NCI-H2107 (cell line): ENCODE results near the gene PRB3.

Source experiments
- DNase-seq: peaks from one replicate; lab custom pipeline; 2025; lab: John Stamatoyannopoulos, UW

Gene PRB3

GRCh38 chr12:11269607-11270006 is at the start of gene PRB3:
Gene PRB3 (minus strand): TSS chr12:11269707. CDS start chr12:11269669, 38 bp downstream.
- no peak for DNase-seq

- no peak for DNase-seq
Measured at GRCh38 chr12:11310336-11310735, 40.8 kb upstream of the PRB3 start, which contains the start of gene PRB4. Gene PRB4 (minus strand): TSS chr12:11310436. CDS start chr12:11310398, 38 bp downstream.

DNA sequence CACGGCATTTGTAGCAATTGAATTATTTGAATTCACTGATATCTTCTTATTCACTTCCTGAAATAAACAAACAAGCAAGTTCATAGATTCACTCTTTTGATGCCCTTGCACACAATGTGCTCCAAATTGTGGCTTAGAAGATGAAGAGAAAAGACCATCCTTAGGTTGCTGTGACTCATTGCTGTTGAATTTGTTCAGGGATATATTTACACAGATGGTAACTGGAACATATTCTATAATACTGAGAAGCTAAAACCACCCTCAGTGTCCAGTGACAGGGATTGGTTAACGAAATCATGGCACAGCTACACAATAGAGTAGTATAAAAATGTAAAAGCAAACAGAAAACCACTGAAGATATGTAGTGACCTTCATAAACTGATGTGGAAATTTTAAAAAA is 37.6 kb upstream of the PRB3 start:
- no peak for DNase-seq

DNA sequence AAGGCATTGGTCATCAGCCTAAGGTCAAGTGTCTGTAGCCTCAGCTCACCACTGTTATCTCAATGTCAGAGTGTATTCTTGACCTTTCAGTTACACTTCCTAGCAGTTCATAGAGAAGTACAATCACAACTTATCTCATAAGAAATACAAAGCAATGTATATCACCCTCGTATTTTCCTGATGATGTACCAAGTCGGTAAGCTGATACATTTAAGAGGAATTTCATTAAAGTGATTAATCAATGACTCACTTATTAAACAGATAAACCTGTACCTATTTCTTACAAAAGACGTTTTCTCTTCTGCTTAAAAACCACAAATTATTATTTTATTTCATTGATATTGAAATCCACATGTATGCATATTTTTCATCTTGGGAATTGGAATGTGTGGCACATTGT is 3.9 kb upstream of the PRB3 start:
- DNase-seq, result no peak

- no peak for DNase-seq
Measured at GRCh38 chr12:11264501-11264900, 5.0 kb downstream of the PRB3 start.

- no peak for DNase-seq
Measured at GRCh38 chr12:11246489-11246888, 23.0 kb downstream of the PRB3 start.

DNA sequence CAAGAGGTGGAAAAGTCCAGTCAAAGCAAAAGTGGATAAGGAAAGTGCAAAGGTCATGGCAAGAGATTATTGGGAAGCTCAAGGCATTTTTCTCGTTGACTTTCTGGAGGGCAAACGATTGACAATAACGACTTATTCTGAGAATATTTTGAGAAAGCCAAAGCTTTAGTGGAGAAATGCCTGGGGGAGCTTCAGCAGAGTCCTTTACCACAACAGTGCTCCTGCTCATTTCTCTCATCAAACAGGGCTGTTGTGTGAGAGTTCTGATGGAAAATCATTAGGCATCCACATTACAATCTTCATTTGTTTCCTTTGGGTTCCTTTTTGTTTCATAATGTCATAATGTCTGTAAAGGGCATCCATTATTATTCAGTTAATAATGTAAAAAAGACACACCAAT is 26.9 kb downstream of the PRB3 start:
- DNase-seq, result no peak

- no peak for DNase-seq
Measured at GRCh38 chr12:11240348-11240930, 29.1 kb downstream of the PRB3 start.

DNA sequence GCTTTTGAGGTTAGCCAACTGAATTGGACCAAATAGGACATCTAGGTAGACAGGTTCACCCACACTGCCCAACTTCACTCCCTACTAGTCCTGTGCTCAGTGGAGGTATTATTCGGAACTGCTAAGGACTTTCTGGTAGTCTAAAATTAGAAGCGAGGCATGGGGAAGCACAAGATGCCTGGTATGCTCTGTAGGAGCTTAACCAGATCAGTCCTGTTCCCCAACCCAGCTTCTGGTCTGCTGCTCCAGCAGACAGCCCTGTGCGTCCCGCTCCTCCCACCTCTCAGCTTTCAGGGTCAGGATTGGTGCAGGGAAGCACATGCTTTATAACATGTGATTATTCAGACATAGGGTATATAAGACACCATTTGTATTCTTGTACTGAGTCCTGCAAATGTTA is 31.2 kb downstream of the PRB3 start:
- DNase-seq, result no peak

DNA sequence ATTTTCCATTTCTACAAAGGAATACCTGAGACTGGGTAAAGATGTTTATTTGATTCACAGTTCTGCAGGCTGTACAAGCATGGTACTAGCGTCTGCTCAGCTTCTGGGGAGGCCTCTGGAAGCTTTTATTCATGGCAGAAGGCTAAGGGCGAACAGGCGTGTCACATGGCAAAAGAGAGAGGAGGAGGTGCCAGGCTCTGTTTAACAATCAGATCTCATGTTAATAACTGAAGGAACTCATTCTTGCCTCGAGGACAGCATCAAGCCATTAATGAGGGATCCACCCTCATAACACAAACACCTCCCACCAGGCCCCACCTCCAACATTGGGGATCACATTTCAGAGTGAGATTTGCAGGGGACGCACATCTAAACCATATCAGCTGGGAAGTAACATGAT is 36.0 kb downstream of the PRB3 start:
- no peak for DNase-seq

- no peak for DNase-seq
Measured at GRCh38 chr12:11228296-11228879, 41.1 kb downstream of the PRB3 start.

DNA sequence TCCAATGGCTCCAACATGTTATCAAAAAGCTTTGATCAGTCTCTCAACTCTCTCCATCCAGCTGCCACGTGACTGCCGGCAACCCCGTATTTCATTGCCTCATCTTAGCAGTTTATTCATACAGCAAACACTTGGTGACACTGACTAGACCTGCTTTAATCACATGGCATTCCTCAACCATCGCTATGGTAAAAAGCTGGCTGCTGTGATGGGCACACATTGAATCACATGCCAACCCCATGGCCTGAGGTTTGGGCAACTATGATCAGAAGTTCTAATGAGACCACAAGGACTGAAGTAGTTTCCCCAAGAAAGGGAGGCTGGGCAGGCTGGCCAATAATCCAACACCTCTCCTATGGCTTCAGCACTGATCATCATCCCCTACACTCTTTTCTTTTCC is 42.1 kb downstream of the PRB3 start:
- DNase-seq, result no peak
